Fibroblast of lung (primary cell): ENCODE measurements around the gene ASB6. TPM values are rescaled to one million over a fixed set of nuclear protein-coding genes. Genes with fewer than 3 reads are reported as not detected.

Experiments used
- DNase-seq, 2 donors: peaks; one replicate each; pipeline versions ENCODE4 v3.0.0 to v3.0.0-alpha.2; 2010; ENCODE audit warnings: low read depth in 2 of 2
- H2AFZ ChIP-seq: 2 replicates; pipeline ENCODE4 v1.5.1; 2012; ENCODE audit warnings: low read length, control low read depth, inconsistent platforms
- H3K27ac ChIP-seq: 2 replicates; pipeline ENCODE4 v1.5.1; 2011; ENCODE audit warnings: low read length, control low read depth; ENCODE audit not compliant: insufficient read depth
- H3K27me3 ChIP-seq: 2 replicates; pipeline ENCODE4 v1.5.1; 2011; ENCODE audit warnings: mild to moderate bottlenecking, low read length; ENCODE audit not compliant: control insufficient read depth, insufficient read depth
- H3K36me3 ChIP-seq: 2 replicates; pipeline ENCODE4 v1.5.1; 2011; ENCODE audit warnings: low read length; ENCODE audit not compliant: control insufficient read depth, insufficient read depth
- H3K4me1 ChIP-seq: 2 replicates; pipeline ENCODE4 v1.5.1; 2011; ENCODE audit warnings: low read length; ENCODE audit not compliant: control insufficient read depth, insufficient read depth; ENCODE audit errors: extremely low read depth
- H3K4me2 ChIP-seq: 2 replicates; pipeline ENCODE4 v1.5.1; 2011; ENCODE audit warnings: low read length, control low read depth; ENCODE audit not compliant: insufficient read depth; ENCODE audit errors: extremely low read depth
- H3K4me3 ChIP-seq, 4 experiments: fragments of 200-600 bp in 1 of 4; sonication (generic) in 1 of 4; replicated peaks in 1 of 4; 2 replicates each; pipeline ENCODE4 v1.5.1; 2011 to 2016; ENCODE audit warnings: low read length in 4 of 4, low read depth in 3 of 4, mild to moderate bottlenecking in 3 of 4, control low read depth in 2 of 4, inconsistent platforms in 1 of 4, mixed read lengths in 1 of 4; ENCODE audit not compliant: insufficient read depth in 1 of 4; ENCODE audit errors: control extremely low read depth in 1 of 4
- H3K79me2 ChIP-seq: 2 replicates; pipeline ENCODE4 v1.5.1; 2012; ENCODE audit warnings: mild to moderate bottlenecking, low read length, inconsistent platforms; ENCODE audit not compliant: control insufficient read depth, insufficient read depth
- H3K9ac ChIP-seq: 2 replicates; pipeline ENCODE4 v1.5.1; 2011; ENCODE audit warnings: mild to moderate bottlenecking, low read length, control low read depth; ENCODE audit not compliant: insufficient read depth
- H3K9me3 ChIP-seq: 2 replicates; pipeline ENCODE4 v1.5.1; 2012; ENCODE audit warnings: low read depth, low read length; ENCODE audit not compliant: control insufficient read depth, insufficient read depth
- H4K20me1 ChIP-seq: 2 replicates; pipeline ENCODE4 v1.5.1; 2011; ENCODE audit warnings: low read length; ENCODE audit not compliant: control insufficient read depth, insufficient read depth; ENCODE audit errors: extremely low read depth
- EZH2 ChIP-seq: IDR thresholded peaks from 2 replicates; pipeline ENCODE4 v1.5.1; 2012; ENCODE audit warnings: low read length, control low read depth, mild to moderate bottlenecking; ENCODE audit errors: missing control alignments
- polyA plus RNA-seq, 2 donors: library from polyadenylated mRNA; depleted of rRNA in 1 of 2; stranded (reverse) in 1 of 2; unstranded in 1 of 2; fragments of >200 nt; gene quantifications; 2 replicates each; pipeline ENCODE4 v1.2.1, GENCODE V29; 2011 to 2012; ENCODE audit warnings: missing spikeins in 1 of 2
- total RNA-seq: library from RNA; depleted of rRNA; stranded (reverse); fragments of >200 nt; gene quantifications from 2 replicates; pipeline ENCODE4 v1.2.1, GENCODE V29; 2014
- TF ChIP-seq, protein P1 (sequence below), 2 donors: IDR thresholded peaks in 1 of 2; conservative IDR thresholded peaks in 1 of 2; 1 replicate in 1 of 2; 2 replicates in 1 of 2; pipeline ENCODE4 v1.5.1; 2011 to 2012; ENCODE audit warnings: low read length in 2 of 2, control low read depth in 1 of 2, inconsistent platforms in 1 of 2, low read depth in 1 of 2, mild to moderate bottlenecking in 1 of 2

The ASB6 gene
- total and polyA plus RNA-seq, 2 donors (not counting 1 experiment from before 2014, with no cell fraction given): 14.4 to 15.4 TPM

- no peak overlapping the region for H3K27ac ChIP-seq
- no peak overlapping the region for H3K4me3 ChIP-seq
- no peak for TF ChIP-seq EZH2
- TF ChIP-seq, protein P1, sequence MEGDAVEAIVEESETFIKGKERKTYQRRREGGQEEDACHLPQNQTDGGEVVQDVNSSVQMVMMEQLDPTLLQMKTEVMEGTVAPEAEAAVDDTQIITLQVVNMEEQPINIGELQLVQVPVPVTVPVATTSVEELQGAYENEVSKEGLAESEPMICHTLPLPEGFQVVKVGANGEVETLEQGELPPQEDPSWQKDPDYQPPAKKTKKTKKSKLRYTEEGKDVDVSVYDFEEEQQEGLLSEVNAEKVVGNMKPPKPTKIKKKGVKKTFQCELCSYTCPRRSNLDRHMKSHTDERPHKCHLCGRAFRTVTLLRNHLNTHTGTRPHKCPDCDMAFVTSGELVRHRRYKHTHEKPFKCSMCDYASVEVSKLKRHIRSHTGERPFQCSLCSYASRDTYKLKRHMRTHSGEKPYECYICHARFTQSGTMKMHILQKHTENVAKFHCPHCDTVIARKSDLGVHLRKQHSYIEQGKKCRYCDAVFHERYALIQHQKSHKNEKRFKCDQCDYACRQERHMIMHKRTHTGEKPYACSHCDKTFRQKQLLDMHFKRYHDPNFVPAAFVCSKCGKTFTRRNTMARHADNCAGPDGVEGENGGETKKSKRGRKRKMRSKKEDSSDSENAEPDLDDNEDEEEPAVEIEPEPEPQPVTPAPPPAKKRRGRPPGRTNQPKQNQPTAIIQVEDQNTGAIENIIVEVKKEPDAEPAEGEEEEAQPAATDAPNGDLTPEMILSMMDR (conservative IDR thresholded peaks at IDR 0.05 in 1 of 2, IDR thresholded peaks at IDR 0.05 in 1 of 2; ENCODE audit: low read depth in 1 of 2, low read length in 2 of 2): no peak
- H3K79me2 ChIP-seq: no peaks in the 10 kb centered on the region
- H3K4me2 ChIP-seq: no peak overlapping the region
- H3K36me3 ChIP-seq: no peaks in the 10 kb centered on the region
- no peak overlapping the region for H3K9ac ChIP-seq
- H3K9me3 ChIP-seq: no peaks in the 10 kb centered on the region
- H4K20me1 ChIP-seq: no peaks in the 10 kb centered on the region
- no peaks in the 10 kb centered on the region for H3K27me3 ChIP-seq
- no peak for DNase-seq
- H2AFZ ChIP-seq: no peak overlapping the region
- no peaks in the 10 kb centered on the region for H3K4me1 ChIP-seq
Measured at GRCh38 chr9:129676287-129676686, 34.3 kb upstream of the ASB6 start.

GRCh38 chr9:129675620-129676019, 33.7 kb upstream of the ASB6 start:
- DNase-seq: no peak
- H2AFZ ChIP-seq: no peak overlapping the region
- no peaks in the 10 kb centered on the region for H3K79me2 ChIP-seq
- H3K4me2 ChIP-seq: no peak overlapping the region
- H3K36me3 ChIP-seq: no peaks in the 10 kb centered on the region
- no peak overlapping the region for H3K4me3 ChIP-seq
- H3K27ac ChIP-seq: no peak overlapping the region
- no peaks in the 10 kb centered on the region for H3K4me1 ChIP-seq
- H4K20me1 ChIP-seq: no peaks in the 10 kb centered on the region
- H3K9me3 ChIP-seq: no peaks in the 10 kb centered on the region
- no peak overlapping the region for H3K9ac ChIP-seq
- H3K27me3 ChIP-seq: no peaks in the 10 kb centered on the region
- no peak for TF ChIP-seq EZH2
- TF ChIP-seq, protein P1 (conservative IDR thresholded peaks at IDR 0.05 in 1 of 2, IDR thresholded peaks at IDR 0.05 in 1 of 2; ENCODE audit: low read depth in 1 of 2, low read length in 2 of 2): no peak

- Histone ChIP-seq H3K27ac (no peak overlapping the region), H3K79me2 (no peaks in the 10 kb centered on the region), H2AFZ (no peak overlapping the region), H3K9me3 (no peaks in the 10 kb centered on the region), H3K9ac (no peak overlapping the region), H4K20me1 (no peaks in the 10 kb centered on the region), H3K36me3 (no peaks in the 10 kb centered on the region), H3K27me3 (no peaks in the 10 kb centered on the region), H3K4me3 (no peak overlapping the region), H3K4me1 (no peaks in the 10 kb centered on the region), H3K4me2 (no peak overlapping the region)
- no peak for TF ChIP-seq EZH2
- TF ChIP-seq, protein P1 (conservative IDR thresholded peaks at IDR 0.05 in 1 of 2, IDR thresholded peaks at IDR 0.05 in 1 of 2; ENCODE audit: low read depth in 1 of 2, low read length in 2 of 2): no peak
- no peak for DNase-seq
Measured at GRCh38 chr9:129674229-129674628, 32.3 kb upstream of the ASB6 start.
